ENCODE results near the gene PRRC2B.

GRCh38 chr9:131406563-131407436 lies 12.9 kb downstream of the PRRC2B start:
- no peak for TF ChIP-seq CTCF (IDR thresholded peaks at IDR 0.05)
- TF ChIP-seq SIN3A (IDR thresholded peaks at IDR 0.05; ENCODE audit: borderline replicate concordance, insufficient read depth, low read depth, low read length): no peak
- TF ChIP-seq, protein P1, sequence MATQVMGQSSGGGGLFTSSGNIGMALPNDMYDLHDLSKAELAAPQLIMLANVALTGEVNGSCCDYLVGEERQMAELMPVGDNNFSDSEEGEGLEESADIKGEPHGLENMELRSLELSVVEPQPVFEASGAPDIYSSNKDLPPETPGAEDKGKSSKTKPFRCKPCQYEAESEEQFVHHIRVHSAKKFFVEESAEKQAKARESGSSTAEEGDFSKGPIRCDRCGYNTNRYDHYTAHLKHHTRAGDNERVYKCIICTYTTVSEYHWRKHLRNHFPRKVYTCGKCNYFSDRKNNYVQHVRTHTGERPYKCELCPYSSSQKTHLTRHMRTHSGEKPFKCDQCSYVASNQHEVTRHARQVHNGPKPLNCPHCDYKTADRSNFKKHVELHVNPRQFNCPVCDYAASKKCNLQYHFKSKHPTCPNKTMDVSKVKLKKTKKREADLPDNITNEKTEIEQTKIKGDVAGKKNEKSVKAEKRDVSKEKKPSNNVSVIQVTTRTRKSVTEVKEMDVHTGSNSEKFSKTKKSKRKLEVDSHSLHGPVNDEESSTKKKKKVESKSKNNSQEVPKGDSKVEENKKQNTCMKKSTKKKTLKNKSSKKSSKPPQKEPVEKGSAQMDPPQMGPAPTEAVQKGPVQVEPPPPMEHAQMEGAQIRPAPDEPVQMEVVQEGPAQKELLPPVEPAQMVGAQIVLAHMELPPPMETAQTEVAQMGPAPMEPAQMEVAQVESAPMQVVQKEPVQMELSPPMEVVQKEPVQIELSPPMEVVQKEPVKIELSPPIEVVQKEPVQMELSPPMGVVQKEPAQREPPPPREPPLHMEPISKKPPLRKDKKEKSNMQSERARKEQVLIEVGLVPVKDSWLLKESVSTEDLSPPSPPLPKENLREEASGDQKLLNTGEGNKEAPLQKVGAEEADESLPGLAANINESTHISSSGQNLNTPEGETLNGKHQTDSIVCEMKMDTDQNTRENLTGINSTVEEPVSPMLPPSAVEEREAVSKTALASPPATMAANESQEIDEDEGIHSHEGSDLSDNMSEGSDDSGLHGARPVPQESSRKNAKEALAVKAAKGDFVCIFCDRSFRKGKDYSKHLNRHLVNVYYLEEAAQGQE (IDR thresholded peaks at IDR 0.05; ENCODE audit: insufficient read depth in 1 of 2, low read depth in 2 of 2, low read length in 1 of 2): no peak
- TF ChIP-seq POLR2AphosphoS5 (IDR thresholded peaks at IDR 0.05; ENCODE audit: low read depth, low read length): no peak

Data from Panc1 (cell line).